Right renal cortex interstitium (tissue), 3 donors: ENCODE results near the gene TACC3. TPM values are rescaled to one million over a fixed set of nuclear protein-coding genes. Genes with fewer than 3 reads are reported as not detected.

Experiments
- DNase-seq, 3 donors: peaks; one replicate each; pipeline ENCODE4 v3.0.0-alpha.2; 2013; ENCODE audit warnings: low read depth in 3 of 3, low spot score in 2 of 3
- polyA plus RNA-seq, 3 donors: library from polyadenylated mRNA; unstranded; fragments of 120-200 nt; gene quantifications; one replicate each; pipeline ENCODE4 v1.2.1, GENCODE V29; 2013; ENCODE audit not compliant: insufficient read length in 3 of 3

Gene TACC3
- polyA plus RNA-seq, 3 donors = 36.5 to 40.9 (median 39.8) TPM

DNA sequence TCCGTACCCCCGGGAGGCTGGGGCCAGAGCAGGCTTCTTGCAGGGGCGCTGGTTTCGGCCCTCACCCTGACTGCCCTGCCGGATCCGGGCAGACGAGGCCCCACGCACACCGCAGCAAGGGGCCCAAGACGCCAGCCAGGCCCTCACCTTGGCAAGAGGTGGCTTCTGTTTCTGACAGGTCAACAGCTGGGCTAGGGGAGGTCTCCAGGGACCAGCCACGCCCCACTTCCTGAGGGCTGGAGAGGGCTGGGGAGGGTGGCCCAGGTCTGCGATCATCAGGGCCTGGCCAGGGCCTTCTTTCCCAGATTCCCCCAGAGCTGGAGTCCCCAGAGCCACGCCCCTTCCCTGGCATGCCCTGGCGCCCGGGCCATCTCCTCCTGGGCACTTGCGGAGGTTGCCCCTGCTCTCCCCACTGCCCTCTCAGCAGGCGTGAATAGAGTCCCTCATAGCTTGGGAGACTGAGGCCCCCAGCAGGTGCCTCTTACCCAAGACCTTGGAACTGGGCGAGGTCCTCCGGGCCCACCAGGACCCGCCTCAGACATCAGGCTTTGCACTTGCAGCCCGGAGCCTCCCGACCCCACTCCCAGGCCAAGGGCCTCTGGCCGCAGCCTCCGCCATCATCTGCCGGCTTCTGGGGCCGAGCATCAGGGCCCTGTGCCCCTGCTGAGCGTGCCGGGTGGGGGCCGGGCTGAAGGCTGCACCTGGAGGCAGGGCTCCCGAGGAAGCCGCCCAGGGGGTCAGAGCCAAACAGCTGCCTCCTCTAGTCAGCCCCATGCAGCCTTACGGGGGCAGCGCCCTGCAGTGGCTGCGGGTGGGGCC lies 65.4 kb downstream of the TACC3 start:
- no peak for DNase-seq

DNA sequence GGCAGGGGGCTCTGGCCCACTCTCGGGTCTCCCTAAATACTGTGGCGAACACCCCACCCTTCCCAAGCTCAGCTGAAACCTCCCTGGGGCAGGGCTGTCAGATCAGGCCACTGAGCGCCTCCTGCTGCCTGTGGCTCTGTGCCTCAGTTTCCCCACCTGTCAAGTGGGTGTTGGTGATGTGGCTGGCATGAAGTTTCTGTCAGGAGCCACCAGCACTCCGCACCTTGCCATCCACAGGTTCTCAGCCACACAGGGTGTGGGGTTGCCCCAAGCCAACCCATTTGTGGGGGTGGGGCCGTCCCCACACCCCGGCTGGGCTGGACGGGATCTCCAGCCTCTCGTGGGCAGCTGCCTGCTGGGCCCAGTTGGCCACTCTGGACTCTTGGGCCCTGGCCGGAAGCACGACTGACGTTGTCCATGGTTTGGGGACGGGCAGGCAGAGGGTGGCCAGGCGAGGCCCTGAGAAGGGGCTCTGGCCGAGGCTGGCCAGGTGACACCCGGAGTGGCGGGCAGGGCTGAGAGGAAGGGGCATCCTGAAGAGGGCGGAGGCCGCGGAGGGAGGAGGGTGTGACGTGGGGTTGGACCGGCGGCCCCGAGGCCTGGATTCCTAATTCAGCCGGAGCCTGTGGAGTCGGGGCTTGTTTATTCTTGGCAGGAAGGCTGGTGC lies 66.2 kb downstream of the TACC3 start:
- DNase-seq = no peak

DNA sequence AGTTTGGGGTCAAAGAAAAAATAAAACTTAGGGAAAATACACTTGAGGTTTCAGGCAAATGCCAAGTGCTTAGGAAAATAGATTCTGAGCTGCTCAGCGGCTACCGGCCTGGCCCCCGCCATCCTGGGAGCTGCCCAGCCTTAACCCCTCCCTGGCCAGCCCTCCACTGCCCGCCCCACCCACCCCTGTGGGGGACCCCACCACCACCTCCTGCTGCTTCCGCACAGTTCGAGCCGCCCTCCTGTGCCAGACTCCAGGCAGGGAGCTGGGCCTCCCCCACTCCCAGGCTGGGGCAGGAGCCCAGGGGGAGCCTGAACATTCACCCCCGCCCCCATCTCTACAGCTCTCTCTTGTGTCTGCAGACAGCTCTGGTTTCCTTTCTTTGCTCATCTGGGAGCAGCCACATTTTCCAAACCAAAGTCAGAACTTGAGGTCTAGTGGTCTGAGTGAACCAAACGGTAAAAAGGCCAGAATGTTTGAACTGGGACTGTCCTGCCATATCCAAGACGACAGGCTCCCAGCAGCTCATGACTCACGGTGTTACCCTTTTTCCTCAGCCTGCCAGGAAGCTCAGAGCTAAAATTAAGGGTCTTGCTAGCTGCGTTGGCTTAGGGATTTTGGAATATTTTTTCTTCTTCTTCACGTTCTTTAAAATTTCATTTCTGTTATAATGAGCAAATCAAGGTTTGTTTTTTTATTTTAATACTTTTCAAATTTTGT lies 67.1 kb downstream of the TACC3 start:
- DNase-seq = no peak

DNA sequence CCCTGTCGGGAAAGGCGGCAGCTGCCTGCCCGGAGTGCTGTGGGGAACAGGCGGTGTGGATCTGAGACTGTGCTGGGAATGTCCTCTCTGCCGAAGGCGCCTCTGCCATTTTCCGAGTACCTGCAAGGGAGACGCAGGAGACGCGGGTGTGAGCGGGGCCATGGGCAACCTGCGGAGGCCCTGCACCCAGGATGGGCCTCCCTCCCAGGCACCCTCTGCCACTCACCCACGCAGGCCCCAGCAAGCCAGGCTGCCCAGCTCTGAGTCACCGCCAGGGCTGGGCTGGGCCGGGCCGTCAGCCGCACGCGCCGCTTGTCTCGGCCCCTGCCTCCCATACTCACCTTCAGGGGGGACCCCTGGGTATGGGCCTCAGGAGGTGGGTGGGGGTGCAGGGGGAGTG lies 68.2 kb downstream of the TACC3 start:
- no peak for DNase-seq

DNA sequence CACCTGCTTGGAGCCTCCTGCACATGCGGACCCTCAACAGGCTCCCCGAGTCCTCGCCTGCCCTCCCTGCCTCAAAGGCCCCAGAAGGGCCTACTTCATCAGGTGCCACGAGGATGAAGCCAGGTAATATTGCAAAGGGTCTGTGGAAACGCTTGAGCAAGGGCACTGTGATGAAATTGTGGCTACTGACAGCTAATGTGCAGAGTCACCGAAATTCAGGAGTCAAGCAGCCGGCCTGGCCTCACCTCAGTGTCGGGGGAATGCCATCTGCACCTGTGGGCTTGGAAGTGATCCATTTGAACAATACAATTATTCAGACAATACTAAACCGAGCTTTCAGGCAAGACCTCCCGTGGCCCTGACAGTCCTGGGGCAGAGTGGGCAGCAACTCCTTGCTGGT lies 68.7 kb downstream of the TACC3 start:
- DNase-seq = no peak

DNA sequence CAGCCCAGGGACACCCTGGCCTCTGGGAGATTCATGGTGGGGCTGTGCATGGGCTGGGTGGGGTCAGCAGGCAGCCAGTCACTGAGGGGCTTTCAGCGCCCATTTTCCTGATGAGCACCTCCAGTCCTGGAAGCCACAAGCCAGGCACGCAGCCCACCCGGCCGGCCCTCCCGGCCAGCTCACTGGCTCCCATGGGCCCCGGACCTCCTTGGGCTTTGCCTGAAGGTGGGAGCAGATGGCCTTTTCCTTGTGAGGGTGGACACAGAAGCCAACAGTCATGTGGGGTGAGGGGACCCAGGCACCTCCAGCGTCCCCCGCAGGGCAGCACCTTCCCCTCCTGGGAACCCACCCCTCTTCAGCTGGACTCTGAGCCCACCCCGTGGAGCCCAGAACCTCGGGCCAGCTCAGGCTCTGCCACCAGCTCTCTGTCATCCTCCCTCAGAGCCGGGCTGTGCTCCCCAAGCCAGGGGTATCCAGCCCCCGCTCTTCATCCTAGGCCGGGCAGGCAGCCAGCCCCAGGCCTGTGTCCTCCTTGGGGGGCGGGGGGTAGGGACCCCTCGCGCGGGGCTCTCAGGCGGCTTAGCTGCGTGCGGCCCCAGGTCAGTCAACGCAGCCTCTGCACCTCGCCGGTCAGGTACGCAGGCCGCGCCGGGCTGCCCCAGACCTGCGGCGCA lies 71.0 kb downstream of the TACC3 start:
- no peak for DNase-seq

DNA sequence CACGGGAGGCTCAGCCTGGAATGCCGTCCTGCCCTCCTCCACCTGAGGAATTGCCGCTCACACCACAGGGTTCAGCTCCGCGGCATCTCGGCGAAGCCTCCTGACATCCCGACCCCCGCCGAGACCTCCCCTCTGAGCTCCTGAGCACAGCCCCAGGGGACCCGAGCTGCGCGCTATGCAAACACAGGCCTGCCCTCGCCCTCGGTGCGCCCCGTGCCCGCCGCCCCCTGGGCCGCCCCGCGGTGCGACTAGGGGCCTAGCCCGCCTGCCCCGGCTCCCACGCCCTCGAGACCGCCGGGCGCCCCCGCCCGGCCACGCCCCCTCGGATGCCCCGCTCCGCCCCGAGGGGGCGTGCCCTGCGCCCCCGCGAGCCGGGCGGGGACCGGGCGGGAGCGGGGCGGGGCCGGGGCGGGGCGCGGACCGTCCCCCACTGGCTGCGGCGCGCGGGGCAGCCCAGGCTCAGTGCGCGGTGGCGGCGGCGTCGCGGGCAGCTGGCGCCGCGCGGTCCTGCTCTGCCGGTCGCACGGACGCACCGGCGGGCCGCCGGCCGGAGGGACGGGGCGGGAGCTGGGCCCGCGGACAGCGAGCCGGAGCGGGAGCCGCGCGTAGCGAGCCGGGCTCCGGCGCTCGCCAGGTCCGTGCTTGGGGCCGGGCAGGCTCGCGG lies 71.6 kb downstream of the TACC3 start, which contains the start of gene FGFR3:
Gene FGFR3 (plus strand): TSS at position 462 of the 664 bp plus-strand sequence. CDS start 642 bp downstream, outside the sequence.
- DNase-seq = no peak

DNA sequence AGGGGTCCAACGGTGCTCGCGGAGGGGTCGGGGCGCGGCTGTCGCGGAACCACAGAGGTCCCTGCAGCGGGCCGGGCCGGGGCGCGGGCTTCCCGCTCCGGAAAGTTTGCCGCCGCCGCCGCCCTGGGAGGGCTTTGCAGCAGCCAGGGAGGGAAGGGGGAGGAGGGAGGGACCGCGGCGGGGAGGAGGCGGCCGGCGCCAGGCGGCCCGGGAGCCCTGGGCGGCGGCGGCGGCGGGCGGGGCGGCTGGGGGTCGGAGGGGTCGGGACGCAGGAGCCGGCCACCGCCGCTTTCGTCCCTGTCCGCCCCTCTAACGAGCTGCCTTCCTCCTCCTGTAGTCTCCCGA lies 72.1 kb downstream of the TACC3 start:
- no peak for DNase-seq

DNA sequence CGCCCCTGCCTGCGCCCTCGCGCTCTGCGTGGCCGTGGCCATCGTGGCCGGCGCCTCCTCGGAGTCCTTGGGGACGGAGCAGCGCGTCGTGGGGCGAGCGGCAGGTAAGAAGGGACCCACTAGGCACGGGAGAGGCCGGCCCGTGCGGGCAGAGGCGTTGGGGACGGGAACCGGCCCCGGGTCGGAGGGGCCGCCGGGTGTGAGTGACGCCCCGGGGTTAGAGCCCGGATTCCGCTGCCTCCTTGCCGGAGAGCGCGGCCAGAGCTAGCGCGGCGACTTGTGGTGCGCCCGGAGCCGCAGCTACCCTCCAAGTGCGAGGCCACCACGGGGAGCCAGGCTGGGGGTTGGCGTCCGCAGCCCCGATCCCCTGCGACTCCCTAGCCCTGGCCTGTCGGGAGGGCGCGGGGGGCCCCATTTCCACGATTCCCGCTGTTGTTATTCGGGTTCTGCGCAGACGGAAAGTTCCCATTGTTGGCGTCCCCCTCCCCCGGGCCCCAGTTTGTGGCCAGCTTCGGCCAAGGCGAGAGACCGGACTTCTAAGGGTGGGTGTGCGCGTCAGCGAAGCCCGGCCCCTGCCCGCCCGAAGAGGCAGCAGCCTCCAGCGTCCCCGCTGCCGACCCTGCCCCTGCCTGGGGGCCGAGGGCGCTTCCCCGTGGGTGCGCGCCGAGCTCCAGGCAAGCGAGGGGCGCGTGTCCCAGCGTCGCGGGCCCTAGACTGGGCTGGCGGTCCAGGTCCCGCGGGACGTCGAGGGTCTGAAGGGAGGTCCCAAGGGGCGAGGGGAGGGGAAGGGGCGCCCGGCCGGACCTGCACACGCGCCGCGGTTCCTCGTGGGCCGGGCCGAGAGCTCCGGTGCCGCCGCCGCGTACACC lies 72.9 kb downstream of the TACC3 start:
- no peak for DNase-seq

Other genes starting within 250 kb of the TACC3 start
- gene FAM53A, start 37.2 kb upstream of the TACC3 start, polyA plus RNA-seq = 1 to 10 TPM; 1.1 to 1.7 (median 1.3) TPM
- gene SLBP, start 9.2 kb upstream of the TACC3 start, polyA plus RNA-seq = 10 to 100 TPM; 95.6 to 98.5 (median 97.9) TPM
- gene TMEM129, start 198 bp upstream of the TACC3 start, polyA plus RNA-seq = 10 to 100 TPM; 33.2 to 37.1 (median 34.2) TPM
- gene FGFR3, start 71.8 kb downstream of the TACC3 start, polyA plus RNA-seq = 10 to 100 TPM; 59.6 to 73.9 (median 62.8) TPM
- 10 to 100 TPM; 18.2 to 19.8 (median 18.6) TPM for gene LETM1, start 134.6 kb downstream of the TACC3 start, polyA plus RNA-seq
- 10 to 100 TPM; 73.8 to 76.6 (median 75.5) TPM for gene NSD2, start 149.9 kb downstream of the TACC3 start, polyA plus RNA-seq